DND-41 (cell line): ENCODE data around the gene CCDC171.

Experiments
- EZH2 ChIP-seq: IDR thresholded peaks from 3 replicates; pipeline ENCODE4 v1.6.1; 2012; ENCODE audit warnings: borderline replicate concordance, low read depth, mild to moderate bottlenecking, moderate library complexity, low read length, inconsistent platforms; ENCODE audit not compliant: severe bottlenecking
- TF ChIP-seq, protein P1 (sequence below): IDR thresholded peaks from 2 replicates; pipeline ENCODE4 v1.5.1; 2012; ENCODE audit warnings: borderline replicate concordance, low read length, moderate library complexity, mild to moderate bottlenecking; ENCODE audit not compliant: poor library complexity, severe bottlenecking; ENCODE audit errors: extremely low read depth

- TF ChIP-seq, protein P1, sequence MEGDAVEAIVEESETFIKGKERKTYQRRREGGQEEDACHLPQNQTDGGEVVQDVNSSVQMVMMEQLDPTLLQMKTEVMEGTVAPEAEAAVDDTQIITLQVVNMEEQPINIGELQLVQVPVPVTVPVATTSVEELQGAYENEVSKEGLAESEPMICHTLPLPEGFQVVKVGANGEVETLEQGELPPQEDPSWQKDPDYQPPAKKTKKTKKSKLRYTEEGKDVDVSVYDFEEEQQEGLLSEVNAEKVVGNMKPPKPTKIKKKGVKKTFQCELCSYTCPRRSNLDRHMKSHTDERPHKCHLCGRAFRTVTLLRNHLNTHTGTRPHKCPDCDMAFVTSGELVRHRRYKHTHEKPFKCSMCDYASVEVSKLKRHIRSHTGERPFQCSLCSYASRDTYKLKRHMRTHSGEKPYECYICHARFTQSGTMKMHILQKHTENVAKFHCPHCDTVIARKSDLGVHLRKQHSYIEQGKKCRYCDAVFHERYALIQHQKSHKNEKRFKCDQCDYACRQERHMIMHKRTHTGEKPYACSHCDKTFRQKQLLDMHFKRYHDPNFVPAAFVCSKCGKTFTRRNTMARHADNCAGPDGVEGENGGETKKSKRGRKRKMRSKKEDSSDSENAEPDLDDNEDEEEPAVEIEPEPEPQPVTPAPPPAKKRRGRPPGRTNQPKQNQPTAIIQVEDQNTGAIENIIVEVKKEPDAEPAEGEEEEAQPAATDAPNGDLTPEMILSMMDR: no peak
- no peak for TF ChIP-seq EZH2
These were observed 469.4 kb downstream of the CCDC171 start for GRCh38 chr9:16022228-16022627.
